ENCODE data around the gene ST6GALNAC5. TPM values are rescaled to one million over a fixed set of nuclear protein-coding genes. Genes with fewer than 3 reads are reported as not detected.

ST6GALNAC5 gene
- polyA plus RNA-seq, 6 donors from 2014 or later = not detected

- peaks cover 0 to 5% (median 0%) of the 10 kb centered on the region in 3 donors for H3K27me3 Mint-ChIP-seq
- H3K27ac Mint-ChIP-seq = peak overlapping the region in 1 of 6 donors; percentile 18
- H3K9me3 Mint-ChIP-seq = peaks cover 0 to 13% (median 6%) of the 10 kb centered on the region in 7 donors
- no peaks in the 10 kb centered on the region for H3K36me3 Mint-ChIP-seq
- no peak for ATAC-seq (ENCODE audit: low read depth in 2 of 2)
- no peak overlapping the region for H3K4me3 Mint-ChIP-seq
- no peak for DNase-seq
- no peaks in the 10 kb centered on the region for H3K4me1 Mint-ChIP-seq
Observed at GRCh38 chr1:76928522-76928921, 61.2 kb downstream of the ST6GALNAC5 start.

GRCh38 chr1:76929136-76929535 is 61.9 kb downstream of the ST6GALNAC5 start:
- DNase-seq = no peak
- no peaks in the 10 kb centered on the region for H3K4me1 Mint-ChIP-seq
- H3K27ac Mint-ChIP-seq = no peak overlapping the region
- no peak overlapping the region for H3K4me3 Mint-ChIP-seq
- peaks cover 0 to 5% (median 0%) of the 10 kb centered on the region in 3 donors for H3K27me3 Mint-ChIP-seq
- no peak for ATAC-seq (ENCODE audit: low read depth in 2 of 2)
- no peaks in the 10 kb centered on the region for H3K36me3 Mint-ChIP-seq
- H3K9me3 Mint-ChIP-seq = peaks cover 0 to 13% (median 6%) of the 10 kb centered on the region in 7 donors

- Mint-ChIP-seq H3K27me3 (peaks cover 0 to 5% (median 0%) of the 10 kb centered on the region in 3 donors), H3K27ac (no peak overlapping the region), H3K4me3 (no peak overlapping the region), H3K4me1 (no peaks in the 10 kb centered on the region), H3K36me3 (no peaks in the 10 kb centered on the region), H3K9me3 (peaks cover 0 to 13% (median 6%) of the 10 kb centered on the region in 7 donors)
- no peak for ATAC-seq (ENCODE audit: low read depth in 2 of 2)
- no peak for DNase-seq
Observed at GRCh38 chr1:76933847-76934815, 66.9 kb downstream of the ST6GALNAC5 start.

GRCh38 chr1:76938304-76938703 is 71.0 kb downstream of the ST6GALNAC5 start:
- Mint-ChIP-seq H3K4me1 (no peaks in the 10 kb centered on the region), H3K27me3 (no peaks in the 10 kb centered on the region), H3K36me3 (no peaks in the 10 kb centered on the region), H3K9me3 (no peaks in the 10 kb centered on the region), H3K4me3 (no peak overlapping the region), H3K27ac (no peak overlapping the region)
- no peak for ATAC-seq (ENCODE audit: low read depth in 2 of 2)
- no peak for DNase-seq

GRCh38 chr1:76939050-76939816 is 72.0 kb downstream of the ST6GALNAC5 start:
- DNase-seq (no peak), ATAC-seq (ENCODE audit: low read depth in 2 of 2) (no peak)
- Mint-ChIP-seq H3K27me3 (no peaks in the 10 kb centered on the region), H3K4me3 (no peak overlapping the region), H3K9me3 (no peaks in the 10 kb centered on the region), H3K36me3 (no peaks in the 10 kb centered on the region), H3K4me1 (no peaks in the 10 kb centered on the region), H3K27ac (no peak overlapping the region)

- Mint-ChIP-seq H3K36me3 (no peaks in the 10 kb centered on the region), H3K4me1 (no peaks in the 10 kb centered on the region), H3K27me3 (no peaks in the 10 kb centered on the region), H3K27ac (no peak overlapping the region), H3K9me3 (no peaks in the 10 kb centered on the region), H3K4me3 (no peak overlapping the region)
- DNase-seq (no peak), ATAC-seq (ENCODE audit: low read depth in 2 of 2) (no peak)
Observed at GRCh38 chr1:76939817-76940216, 72.5 kb downstream of the ST6GALNAC5 start.

- Mint-ChIP-seq H3K4me3 (no peak overlapping the region), H3K36me3 (no peaks in the 10 kb centered on the region), H3K27me3 (no peaks in the 10 kb centered on the region), H3K27ac (no peak overlapping the region), H3K4me1 (no peaks in the 10 kb centered on the region), H3K9me3 (no peaks in the 10 kb centered on the region)
- ATAC-seq (ENCODE audit: low read depth in 2 of 2) (no peak), DNase-seq (no peak)
Observed at GRCh38 chr1:76940571-76941335, 73.5 kb downstream of the ST6GALNAC5 start.

- no peaks in the 10 kb centered on the region for H3K9me3 Mint-ChIP-seq
- H3K4me1 Mint-ChIP-seq = no peaks in the 10 kb centered on the region
- ATAC-seq (ENCODE audit: low read depth in 2 of 2) (no peak), DNase-seq (no peak)
- H3K27me3 Mint-ChIP-seq = no peaks in the 10 kb centered on the region
- no peaks in the 10 kb centered on the region for H3K36me3 Mint-ChIP-seq
- H3K27ac Mint-ChIP-seq = no peak overlapping the region
- no peak overlapping the region for H3K4me3 Mint-ChIP-seq
Observed at GRCh38 chr1:76942549-76942948, 75.3 kb downstream of the ST6GALNAC5 start.

GRCh38 chr1:76944942-76945341 is 77.7 kb downstream of the ST6GALNAC5 start:
- no peaks in the 10 kb centered on the region for H3K4me1 Mint-ChIP-seq
- no peaks in the 10 kb centered on the region for H3K36me3 Mint-ChIP-seq
- no peak overlapping the region for H3K4me3 Mint-ChIP-seq
- ATAC-seq (ENCODE audit: low read depth in 2 of 2) = no peak
- H3K9me3 Mint-ChIP-seq = no peaks in the 10 kb centered on the region
- no peak overlapping the region for H3K27ac Mint-ChIP-seq
- no peaks in the 10 kb centered on the region for H3K27me3 Mint-ChIP-seq
- no peak for DNase-seq

- H3K4me1 Mint-ChIP-seq = no peaks in the 10 kb centered on the region
- DNase-seq (no peak), ATAC-seq (ENCODE audit: low read depth in 2 of 2) (no peak)
Observed at GRCh38 chr1:76948846-76949245, 81.6 kb downstream of the ST6GALNAC5 start.

GRCh38 chr1:76949503-76949902 is 82.2 kb downstream of the ST6GALNAC5 start:
- DNase-seq (no peak), ATAC-seq (ENCODE audit: low read depth in 2 of 2) (no peak)
- H3K36me3 Mint-ChIP-seq = no peaks in the 10 kb centered on the region
- no peak overlapping the region for H3K27ac Mint-ChIP-seq
- H3K27me3 Mint-ChIP-seq = peaks cover 0 to 5% (median 0%) of the 10 kb centered on the region in 3 donors
- peaks cover 0 to 4% (median 0%) of the 10 kb centered on the region in 7 donors for H3K9me3 Mint-ChIP-seq
- H3K4me3 Mint-ChIP-seq = no peak overlapping the region
- no peaks in the 10 kb centered on the region for H3K4me1 Mint-ChIP-seq

More at GRCh38 chr1:76948846-76949245, 81.6 kb downstream of the ST6GALNAC5 start:
- peaks cover 0 to 4% (median 0%) of the 10 kb centered on the region in 7 donors for H3K9me3 Mint-ChIP-seq
- peaks cover 0 to 5% (median 0%) of the 10 kb centered on the region in 3 donors for H3K27me3 Mint-ChIP-seq
- H3K4me3 Mint-ChIP-seq = no peak overlapping the region
- H3K36me3 Mint-ChIP-seq = no peaks in the 10 kb centered on the region
- H3K27ac Mint-ChIP-seq = no peak overlapping the region

- Mint-ChIP-seq H3K4me3 (no peak overlapping the region), H3K4me1 (no peaks in the 10 kb centered on the region), H3K36me3 (no peaks in the 10 kb centered on the region), H3K9me3 (peaks cover 0 to 4% (median 0%) of the 10 kb centered on the region in 7 donors), H3K27me3 (peaks cover 0 to 5% (median 0%) of the 10 kb centered on the region in 3 donors), H3K27ac (no peak overlapping the region)
- ATAC-seq (ENCODE audit: low read depth in 2 of 2) = no peak
- DNase-seq = no peak
Observed at GRCh38 chr1:76950306-76950705, 83.0 kb downstream of the ST6GALNAC5 start.

GRCh38 chr1:76951153-76951552 is 83.9 kb downstream of the ST6GALNAC5 start:
- no peak for DNase-seq
- Mint-ChIP-seq H3K27ac (no peak overlapping the region), H3K9me3 (peaks cover 0 to 4% (median 0%) of the 10 kb centered on the region in 7 donors), H3K4me1 (no peaks in the 10 kb centered on the region), H3K4me3 (no peak overlapping the region), H3K27me3 (peaks cover 0 to 5% (median 0%) of the 10 kb centered on the region in 3 donors), H3K36me3 (no peaks in the 10 kb centered on the region)
- ATAC-seq (ENCODE audit: low read depth in 2 of 2) = no peak
